CD4-positive, alpha-beta T cell treated with Interleukin-2 at 100 ng/mL for 4 hours (primary cell): ENCODE measurements around the gene ERF.

Experiments
- DNase-seq: peaks from one replicate; pipeline ENCODE4 v3.0.0-alpha.2; 2020; ENCODE audit warnings: low spot score

ERF gene

DNA sequence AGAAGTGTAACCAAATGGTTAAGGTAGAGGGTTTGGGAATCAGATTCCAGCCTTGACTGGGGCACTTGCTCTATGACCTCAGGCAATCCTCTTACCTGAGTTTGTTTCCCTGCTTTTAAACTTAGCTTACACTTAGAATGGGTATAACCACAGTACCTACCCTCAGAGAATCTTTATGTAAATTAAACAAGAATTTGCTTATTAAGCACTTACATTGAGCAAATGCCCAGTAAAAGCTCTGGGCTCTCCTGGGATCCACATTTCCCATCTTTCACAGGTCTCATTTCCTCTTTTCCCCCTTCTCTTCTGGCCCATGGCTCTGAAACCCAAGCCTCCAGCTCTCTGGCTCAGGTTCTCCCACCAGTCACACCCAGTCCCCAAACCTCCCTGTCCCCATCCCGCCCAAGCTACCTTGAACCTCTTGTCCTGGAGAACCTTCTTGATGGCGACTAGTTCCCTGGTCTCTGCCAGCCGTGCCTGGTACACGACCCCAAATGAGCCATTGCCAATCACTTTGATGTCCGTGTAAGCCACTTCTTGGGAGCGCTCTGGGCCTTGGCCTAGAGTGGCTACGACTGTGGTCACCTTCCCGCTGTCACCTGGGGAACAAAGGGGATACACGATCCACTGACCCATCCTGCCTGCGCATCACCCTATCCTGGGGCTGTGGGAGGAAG lies 15.2 kb downstream of the ERF start:
- DNase-seq = no peak

DNA sequence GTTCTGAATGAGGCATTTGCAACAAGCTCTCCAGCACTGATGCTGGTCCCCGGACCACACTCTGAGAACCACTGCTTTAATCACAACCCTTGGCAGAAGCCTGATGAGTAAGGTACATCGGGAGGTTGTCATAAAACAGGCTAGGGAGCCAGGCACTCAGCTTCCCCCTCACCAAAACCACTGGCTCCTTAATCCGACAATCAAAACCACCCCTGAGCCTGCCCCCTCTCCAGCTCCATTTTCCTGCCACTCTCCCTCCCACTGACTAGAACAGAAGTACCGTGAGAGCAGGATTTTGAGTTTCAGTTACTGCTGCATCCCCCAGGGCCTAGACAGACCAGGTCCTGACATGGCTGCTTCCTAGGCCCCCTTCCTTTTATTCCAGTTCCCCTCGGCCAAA lies 19.7 kb downstream of the ERF start:
- no peak for DNase-seq

DNA sequence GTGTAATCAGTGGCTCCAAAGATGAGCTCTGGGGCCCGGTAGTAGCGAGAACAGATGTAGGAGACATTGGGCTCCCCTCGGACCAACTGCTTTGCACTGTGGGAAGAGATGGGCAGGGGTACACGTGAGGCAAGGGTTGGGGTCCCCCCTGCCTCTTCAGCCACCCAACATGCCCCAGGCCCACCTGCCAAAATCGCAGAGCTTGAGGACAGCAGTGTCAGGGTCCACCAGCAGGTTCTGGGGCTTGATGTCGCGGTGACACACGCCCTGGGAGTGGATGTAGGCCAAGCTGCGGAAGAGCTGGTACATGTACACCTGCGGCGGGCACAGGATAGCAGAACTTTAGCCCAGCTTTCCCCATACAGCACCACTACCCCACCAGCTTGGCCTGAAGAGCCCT lies 20.6 kb downstream of the ERF start:
- DNase-seq = no peak

DNA sequence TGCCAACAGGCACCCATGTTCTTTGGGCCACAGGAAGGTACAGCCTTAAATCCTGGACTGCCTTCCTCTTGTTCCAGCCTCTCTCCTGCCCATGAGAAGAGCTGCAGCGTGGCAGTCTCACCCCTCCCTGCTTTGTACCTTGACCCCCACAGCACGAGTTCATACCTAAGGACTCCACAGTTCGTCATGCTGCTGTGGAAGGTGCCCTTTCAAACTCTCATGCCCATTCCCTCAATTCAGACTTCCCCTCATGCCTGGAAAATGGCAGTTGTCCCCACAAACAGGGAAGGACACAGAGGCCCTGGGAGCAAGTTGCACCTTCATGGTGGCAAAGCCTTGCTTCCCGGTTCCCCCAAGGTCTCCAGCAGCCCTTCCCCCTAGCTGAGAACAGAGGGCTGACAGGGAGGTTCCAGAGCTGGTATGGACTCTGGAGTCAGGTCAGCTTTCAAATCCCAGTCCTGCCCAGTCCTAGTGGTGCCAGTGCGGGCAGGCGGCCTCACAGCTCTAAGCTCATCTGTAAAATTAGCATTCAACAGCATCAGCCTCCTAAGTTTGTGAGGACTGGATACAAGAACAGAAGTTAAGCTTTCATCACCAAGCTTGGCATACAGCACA lies 21.1 kb downstream of the ERF start:
- DNase-seq = no peak

DNA sequence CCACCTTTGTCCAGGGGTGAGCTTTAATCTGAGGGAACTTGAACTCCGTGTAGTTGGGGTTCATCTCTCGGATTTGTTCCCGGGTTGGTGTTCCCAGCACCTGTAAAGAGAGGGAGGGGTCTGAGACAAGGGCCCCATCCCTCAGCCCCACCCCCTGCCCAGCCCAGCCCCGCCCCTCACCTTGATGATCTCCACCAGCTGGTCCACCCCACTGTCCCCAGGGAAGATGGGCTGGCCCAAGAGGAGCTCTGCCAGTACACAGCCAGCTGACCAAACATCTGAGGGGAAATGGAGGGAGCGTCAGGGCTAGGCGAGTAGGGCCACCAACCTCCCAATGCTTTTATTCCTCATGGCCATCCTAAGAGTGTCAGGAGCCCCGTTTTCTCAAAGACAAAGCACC lies 21.8 kb downstream of the ERF start:
- DNase-seq = no peak

DNA sequence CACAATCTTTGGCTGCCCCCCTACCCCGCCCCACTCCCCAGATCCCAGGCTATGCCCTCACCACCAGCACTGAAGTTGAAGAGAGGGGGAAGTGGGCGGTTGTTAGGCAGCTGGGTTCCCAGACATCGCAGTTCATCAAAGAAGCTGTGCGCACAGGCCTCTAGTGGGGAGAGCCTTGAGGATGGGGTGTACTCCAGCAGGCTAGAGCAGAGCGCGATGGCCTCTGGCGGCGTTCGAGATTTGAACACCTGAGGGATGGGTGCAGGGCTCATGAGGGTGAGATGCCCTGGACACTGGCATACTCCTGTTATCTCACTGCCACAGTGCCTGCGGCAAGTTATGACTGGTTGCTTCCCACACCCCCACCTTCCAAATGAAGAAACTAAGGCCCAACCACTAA lies 22.5 kb downstream of the ERF start:
- DNase-seq = no peak

DNA sequence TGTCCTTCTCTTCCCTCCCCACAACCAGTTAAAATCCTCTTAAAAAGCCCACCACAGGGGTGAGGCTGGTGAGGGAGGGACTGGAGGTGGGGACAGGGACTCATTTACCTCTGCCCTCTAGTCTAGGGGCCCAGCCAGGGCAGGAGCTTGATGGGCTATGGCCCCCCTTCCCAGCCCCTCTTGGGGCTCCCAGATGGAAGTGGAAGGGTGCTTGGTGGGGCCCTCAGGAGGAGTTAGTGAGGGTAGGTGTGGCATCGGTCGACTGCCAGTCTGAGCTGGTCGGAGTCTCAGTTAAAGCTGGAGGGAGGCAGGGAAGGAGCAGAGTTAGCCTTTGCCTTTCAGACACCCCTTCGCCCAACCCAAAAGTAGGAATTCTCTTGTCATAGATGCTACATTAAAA lies 24.4 kb downstream of the ERF start:
- DNase-seq = no peak

DNA sequence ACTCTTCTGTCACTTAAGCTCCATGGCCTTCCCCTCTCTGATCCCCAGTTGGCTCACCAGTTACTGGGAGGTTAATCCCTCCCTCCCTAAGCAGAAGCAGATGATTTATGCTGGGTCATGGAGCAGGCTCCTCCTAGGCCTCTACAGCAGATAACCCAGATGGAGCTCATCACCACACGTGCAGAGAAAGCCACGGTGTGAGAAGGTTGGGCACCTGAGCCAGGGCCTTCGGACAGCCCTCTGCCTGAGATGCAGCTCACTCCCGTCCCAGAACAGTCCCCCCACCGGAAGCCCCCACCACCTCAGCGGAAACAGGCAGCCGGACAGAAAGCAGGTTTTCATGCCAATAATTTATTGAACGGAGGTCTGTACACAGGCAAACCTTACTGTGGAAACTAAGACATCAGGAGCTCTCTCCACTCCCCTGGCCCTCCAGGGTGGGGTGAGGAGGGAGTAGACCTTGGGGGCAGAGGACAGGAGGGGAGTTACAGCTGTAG lies 25.0 kb downstream of the ERF start:
- no peak for DNase-seq

DNA sequence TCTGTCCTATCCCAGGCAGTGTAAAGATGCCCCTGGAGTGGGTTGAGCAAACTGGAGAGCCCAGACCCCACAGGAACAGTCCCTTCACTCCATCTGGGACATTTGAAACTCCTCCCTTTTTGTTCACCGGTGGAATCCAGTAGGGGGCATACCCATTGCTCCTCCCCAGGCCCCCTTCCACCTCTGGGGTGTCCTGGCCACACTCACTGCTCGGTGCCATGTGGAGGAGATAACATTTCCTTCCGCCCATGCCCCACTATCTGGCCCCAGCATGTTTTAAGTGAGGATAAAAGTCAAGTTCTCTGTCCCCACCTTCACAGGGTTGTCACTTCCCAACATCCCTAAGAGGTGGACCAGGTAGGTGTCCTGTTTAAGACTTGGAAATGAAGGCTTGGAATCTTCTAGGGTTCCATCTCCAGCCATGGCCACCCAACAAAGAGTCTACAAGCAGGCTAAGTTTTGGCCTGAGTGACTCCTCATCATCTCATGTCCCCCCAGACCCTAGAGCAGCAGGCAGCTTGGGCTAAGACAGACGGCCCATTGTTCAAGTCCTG lies 25.6 kb downstream of the ERF start:
- no peak for DNase-seq

DNA sequence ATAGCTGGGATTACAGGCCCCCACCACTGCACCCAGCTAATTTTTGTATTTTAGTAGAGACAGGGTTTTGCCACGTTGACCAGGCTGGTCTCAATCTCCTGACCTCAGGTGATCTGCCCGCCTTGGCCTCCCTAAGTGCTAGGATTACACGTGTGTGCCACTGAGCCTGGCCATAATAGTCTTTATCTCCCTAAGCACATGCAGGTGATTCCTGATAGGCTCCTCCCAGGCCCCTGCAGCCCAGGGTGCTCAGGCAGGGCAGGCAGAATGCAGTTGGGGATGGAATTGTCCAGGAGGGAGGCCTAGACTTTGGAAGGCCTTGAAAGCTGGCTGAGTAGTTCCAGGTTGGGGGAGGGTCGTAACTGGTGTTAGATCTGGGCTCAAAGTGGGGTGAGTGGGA lies 26.3 kb downstream of the ERF start:
- no peak for DNase-seq

DNA sequence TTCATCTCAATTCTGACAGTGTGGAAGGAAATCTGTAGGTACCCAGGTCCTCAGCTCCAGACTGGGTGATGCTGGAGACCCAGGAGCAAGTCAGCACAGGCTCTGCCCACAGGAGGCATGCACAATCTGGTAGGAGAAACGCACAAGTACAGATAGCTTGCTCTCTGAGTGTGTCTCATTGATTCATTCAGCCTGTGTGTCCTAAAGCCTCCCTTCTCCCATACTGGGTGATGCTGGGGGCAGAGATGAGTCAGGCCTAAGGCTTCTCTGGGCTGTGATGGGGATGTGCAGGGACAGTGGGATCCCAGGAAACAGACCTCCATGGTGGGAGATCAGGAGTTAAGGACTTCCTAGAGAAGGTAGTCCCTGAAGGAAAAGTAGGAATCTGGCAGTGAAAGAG lies 28.0 kb downstream of the ERF start:
- DNase-seq = no peak

DNA sequence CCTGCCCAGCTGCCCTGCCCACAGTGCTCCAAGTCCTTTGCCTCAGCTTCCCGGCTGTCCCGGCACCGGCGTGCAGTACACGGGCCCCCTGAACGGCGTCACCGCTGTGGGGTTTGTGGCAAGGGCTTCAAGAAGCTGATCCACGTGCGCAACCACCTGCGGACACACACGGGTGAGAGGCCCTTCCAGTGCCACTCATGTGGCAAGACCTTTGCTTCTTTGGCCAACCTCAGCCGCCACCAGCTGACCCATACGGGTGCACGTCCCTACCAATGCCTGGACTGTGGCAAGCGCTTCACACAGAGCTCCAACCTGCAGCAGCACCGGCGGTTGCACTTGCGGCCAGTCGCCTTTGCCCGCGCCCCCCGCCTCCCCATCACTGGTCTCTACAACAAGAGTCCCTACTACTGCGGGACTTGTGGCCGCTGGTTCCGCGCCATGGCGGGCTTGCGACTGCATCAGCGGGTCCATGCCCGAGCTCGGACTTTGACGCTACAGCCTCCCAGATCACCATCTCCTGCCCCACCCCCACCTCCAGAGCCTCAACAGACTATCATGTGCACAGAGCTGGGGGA lies 29.1 kb downstream of the ERF start:
- DNase-seq = no peak

DNA sequence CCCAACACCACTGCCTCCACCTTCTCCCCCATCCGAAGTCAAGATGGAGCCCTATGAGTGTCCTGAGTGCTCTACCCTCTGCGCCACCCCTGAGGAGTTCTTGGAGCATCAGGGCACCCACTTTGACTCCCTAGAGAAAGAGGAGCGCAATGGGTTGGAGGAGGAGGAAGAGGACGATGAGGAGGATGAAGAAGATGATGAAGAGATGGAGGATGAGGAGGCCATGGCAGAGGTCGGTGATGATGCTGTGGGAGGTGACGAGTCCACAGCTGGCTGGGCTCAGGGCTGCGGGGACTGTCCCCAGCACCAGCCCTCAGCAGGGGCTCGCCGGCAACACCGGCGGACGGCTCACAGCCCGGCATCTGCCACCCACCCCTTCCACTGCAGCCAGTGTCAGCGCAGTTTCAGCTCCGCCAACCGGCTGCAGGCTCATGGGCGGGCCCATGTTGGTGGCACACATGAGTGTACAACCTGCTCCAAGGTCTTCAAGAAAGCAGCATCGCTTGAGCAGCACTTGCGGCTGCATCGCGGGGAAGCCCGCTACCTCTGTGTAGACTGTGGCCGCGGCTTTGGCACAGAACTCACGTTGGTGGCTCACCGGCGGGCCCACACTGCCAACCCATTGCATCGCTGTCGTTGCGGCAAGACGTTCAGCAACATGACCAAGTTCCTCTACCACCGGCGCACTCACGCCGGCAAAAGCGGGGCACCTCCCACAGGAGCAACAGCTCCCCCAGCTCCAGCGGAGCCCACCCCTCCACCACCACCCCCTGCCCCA lies 29.8 kb downstream of the ERF start:
- no peak for DNase-seq

DNA sequence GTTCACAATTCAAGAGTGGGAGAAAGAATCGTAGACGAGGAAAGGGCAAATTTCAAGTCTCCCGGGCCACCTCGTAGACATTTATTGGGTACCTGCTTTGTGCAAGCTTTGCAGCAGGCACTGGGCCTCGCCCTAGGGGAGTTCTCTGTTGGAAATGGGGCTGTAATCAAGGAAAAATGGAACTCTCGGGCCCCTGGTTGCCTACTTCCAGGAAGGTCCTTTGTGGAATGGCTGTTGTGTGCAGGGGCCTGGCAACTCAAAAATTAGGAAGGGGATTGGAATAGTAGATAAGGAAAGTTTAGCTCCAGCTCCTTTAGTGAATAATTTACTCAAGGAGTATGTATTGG lies 34.2 kb downstream of the ERF start:
- no peak for DNase-seq

DNA sequence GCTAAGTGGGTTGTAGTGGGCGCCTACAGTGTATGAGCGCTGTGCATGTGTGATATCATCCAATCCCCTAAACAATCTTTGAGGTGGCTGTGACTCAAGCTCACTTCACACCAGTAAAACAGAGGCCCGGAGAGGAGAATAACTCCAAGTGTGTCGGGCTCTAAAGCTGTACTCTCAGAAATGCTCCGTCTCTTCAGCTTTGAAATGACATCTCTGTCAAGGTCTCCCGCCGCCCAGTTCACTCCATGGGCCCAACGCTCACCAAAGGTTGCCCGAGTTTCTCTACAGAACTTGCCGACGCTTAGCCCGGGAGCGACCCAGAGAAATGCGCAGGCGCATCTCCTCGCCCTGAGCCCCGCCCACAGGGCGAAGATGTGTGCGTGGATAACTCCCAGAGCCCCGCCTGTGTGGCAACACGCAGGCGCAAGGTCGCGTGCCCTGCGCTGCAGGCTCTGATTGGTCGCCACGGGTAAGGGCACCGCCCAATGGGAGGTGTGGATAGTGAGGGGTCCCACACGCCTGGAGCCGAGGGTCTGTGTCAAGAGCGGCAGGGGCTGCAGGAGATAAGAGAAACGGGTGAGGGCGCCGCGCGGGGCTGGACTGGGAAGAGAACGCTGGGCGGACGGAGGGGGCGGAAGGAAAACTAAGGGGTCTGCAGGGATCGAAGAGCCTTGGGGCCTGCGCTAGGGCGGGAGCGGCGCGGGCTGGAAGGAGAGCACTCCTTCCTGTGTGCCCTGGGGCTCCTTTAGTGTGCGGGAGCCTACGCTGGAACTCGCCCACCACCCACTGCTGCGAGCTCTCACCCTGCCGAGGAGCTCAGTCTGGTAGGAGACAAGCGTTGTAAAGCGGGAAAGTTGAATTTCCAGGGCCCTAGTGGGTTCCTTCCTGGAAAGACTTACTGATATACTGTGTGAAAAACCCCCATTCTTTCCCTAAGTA lies 34.8 kb downstream of the ERF start, which contains the start of gene ZNF526:
ZNF526 (plus strand) TSS at position 501 of the 939 bp plus-strand sequence. CDS start 4,092 bp downstream, outside the sequence.
- DNase-seq = peak; percentile 97

DNA sequence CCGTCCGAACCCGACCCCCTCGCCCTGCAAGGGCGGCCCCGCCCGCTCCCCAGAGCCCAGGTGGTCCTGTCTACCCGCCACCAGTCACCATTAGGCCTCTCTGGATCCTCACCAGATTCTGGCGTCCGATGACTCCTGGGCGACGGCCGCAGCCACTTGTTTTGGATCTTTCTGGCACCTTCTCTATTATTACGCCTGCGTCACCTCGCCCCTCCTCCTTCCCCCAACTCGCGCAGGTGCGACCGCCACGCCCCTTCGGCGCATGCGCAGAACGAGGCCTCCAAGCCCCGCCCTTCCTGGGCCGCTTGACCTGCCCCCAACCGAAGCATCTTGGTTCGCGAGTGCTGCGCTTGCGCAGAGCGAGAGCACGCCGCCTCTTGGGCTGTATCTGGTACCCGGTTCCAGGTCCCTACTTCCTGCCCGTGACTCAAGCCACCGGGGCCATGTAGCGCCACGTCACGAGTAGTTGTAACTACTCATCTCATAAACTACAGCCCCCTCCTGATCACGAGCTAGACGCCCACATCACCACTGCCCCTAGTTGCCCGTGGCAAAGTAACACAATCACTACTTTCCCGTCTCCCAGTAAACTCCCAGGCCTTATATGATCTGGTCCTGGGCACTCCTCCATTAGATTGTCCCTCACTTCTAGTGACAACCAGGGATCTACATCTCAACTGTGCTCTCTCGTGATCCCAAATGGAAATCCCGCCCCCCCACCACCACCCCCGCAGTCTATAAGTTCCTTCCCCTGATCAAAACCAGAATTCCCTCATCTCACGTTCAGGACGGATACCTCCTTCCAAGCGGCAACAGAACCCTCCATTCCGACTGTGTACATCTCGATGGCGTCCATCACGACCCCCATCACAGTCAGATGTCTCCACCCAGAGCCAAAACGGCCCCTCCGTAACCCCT lies 37.1 kb downstream of the ERF start, which contains the start of gene DEDD2:
DEDD2 (minus strand) TSS at position 158 of the 918 bp plus-strand sequence. CDS start 670 bp downstream, outside the sequence.
- DNase-seq = peak; percentile 100

DNA sequence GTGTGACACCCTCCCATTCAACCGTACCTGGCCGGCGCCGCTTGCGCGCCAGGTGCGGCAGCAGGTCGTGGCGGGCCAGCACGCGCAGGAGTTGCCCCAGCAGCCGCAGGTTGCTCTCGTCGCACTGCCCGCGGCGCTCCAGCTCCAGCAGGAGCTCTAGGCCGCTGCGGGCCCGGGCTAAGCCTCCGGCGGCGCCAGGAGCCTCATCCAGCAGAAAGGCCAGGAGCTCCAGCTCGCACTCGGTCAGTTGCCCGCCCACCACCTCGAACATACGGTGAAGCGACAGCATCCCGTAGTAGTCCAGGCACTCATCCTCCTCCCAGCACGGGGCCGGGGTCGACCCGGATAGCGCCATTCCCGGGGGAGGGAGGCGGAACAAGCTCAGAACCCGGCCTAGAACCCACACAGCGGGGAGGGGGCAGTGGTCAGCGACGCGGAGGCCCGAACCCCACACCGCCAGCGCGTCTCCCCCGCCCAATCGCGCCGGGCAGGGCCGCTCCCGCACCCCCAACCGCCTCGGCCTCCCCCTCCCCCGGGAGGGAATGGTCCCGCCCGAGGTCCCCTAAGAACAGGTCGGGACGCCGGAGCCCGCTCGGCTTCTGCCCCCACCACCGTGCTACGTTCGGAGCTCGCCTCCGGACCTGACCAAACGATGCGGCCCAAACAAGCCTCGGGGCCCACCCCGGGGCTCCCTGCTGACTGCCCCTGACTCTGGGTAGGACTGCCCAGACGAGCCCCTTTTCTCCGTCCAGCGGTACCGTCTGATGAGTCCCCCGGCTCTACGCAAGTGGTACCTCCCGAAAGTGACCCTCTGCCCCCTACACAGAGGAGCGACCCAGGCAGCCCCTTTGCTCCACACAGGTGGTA lies 38.0 kb downstream of the ERF start:
- DNase-seq = no peak

DNA sequence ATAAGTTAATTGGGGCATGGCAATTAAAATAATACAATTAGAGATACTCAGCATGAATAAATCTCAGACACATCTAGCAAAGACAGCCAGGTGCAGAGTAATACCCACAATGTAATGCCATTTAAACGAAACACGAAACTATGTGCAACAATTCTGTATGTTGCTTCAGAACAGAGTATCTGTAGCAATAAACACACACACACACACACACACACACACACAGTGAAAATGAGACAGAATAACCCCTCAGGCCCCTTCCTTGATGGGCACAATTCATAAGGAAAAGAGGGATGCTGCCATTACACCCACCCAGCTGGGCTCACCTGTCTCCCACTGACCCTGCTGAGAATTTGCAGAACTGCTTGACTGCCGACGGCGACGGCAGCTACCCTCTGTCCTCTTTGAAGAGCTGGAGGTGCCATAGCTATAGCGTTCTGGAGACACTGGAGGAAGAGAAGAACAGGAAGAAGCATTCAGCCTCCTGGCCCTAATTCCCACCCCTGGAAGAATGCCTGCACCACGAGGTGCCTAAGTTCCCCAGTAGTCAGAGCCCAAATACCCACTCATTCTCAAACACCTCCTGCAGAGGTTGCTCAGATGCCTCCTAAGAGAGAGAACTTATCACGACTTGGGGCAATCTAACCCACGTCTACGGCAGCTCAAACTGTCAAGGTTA lies 40.0 kb downstream of the ERF start:
- no peak for DNase-seq

DNA sequence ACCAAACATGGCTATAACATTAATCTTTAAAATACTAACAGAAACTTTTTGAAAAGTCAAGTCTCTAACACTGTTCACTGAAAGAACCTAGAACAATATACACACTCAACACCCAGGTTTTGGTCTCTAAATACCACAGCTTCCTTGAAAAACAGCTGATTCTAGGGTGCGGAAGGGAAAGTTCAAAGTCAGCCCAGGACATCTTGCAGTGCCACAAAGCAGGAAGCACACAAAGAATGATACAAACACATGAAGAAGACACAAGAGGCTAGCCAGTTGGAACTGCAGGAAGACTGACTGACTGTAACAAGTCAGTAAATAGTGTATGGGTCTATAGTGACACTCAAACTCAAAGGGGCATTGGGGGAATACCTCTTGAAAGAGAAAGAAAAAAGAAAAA lies 42.0 kb downstream of the ERF start:
- DNase-seq = no peak
